Glutamatergic neuron (in vitro differentiated cells): ENCODE results near the gene FBN2. TPM values are rescaled to one million over a fixed set of nuclear protein-coding genes. Genes with fewer than 3 reads are reported as not detected.
"Not testable (repeated sequence)": the region's sequence is repeated elsewhere in the genome, so short reads cannot be mapped to it uniquely, and the experiment has no call there.

ENCODE experiments used
- DNase-seq: peaks from one replicate; pipeline ENCODE4 v3.0.0; 2022
- H3K27ac Mint-ChIP-seq: one replicate; pipeline ENCODE4 v1.8.0; 2020; ENCODE audit warnings: mild to moderate bottlenecking, mixed read lengths, inconsistent platforms; ENCODE audit not compliant: unreplicated experiment
- H3K27me3 Mint-ChIP-seq: one replicate; pipeline ENCODE4 v1.8.0; 2020; ENCODE audit warnings: mild to moderate bottlenecking, moderate library complexity, mixed read lengths, inconsistent platforms; ENCODE audit not compliant: unreplicated experiment
- H3K36me3 Mint-ChIP-seq: one replicate; pipeline ENCODE4 v1.8.0; 2020; ENCODE audit warnings: mild to moderate bottlenecking, mixed read lengths, inconsistent platforms; ENCODE audit not compliant: unreplicated experiment
- H3K4me1 Mint-ChIP-seq: one replicate; pipeline ENCODE4 v1.8.0; 2020; ENCODE audit warnings: mild to moderate bottlenecking, low read depth, mixed read lengths, inconsistent platforms; ENCODE audit not compliant: unreplicated experiment
- H3K4me3 Mint-ChIP-seq: one replicate; pipeline ENCODE4 v1.8.0; 2020; ENCODE audit warnings: mild to moderate bottlenecking, mixed read lengths, inconsistent platforms; ENCODE audit not compliant: unreplicated experiment
- H3K9me3 Mint-ChIP-seq: one replicate; pipeline ENCODE4 v1.8.0; 2020; ENCODE audit warnings: mild to moderate bottlenecking, moderate library complexity, mixed read lengths, inconsistent platforms; ENCODE audit not compliant: unreplicated experiment
- CTCF ChIP-seq: fragments of 200-600 bp; sonication (generic); IDR thresholded peaks from one replicate; pipeline ENCODE4 v1.5.0; 2021; ENCODE audit not compliant: partially characterized antibody, unreplicated experiment
- total RNA-seq: library from RNA; stranded (reverse); fragmentation: NEBNext Ultra II Directional; extraction: Animal tissue kit (Norgen Biotek cat#: 25700); gene quantifications from one replicate; pipeline ENCODE4 v1.2.1, GENCODE V29; 2021; ENCODE audit not compliant: unreplicated experiment

FBN2 gene
- total RNA-seq, 1 donor from 2014 or later: 0.86 TPM

DNA sequence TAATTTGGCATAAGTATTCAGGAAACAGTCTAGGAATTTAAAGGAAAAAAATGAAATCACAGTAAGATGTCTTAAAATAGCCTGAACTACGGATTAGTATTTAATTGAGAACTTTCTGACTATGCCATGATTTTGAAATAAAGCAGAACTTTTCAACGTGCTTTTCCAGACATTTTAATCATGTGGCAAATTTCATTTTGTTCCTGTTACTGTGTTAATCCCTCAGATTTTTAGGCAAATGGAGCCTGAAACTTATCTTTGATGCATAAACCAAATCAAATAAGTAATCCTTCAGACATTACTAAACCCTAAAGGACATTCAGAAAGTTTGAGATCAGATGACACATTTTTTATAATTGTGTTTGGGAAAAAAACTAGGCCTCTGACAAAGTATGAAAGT is 75.7 kb downstream of the FBN2 start:
- no peak for TF ChIP-seq CTCF
- Mint-ChIP-seq H3K4me3 (no peak overlapping the region), H3K4me1 (no peaks in the 10 kb centered on the region), H3K9me3 (peaks cover 6% of the 10 kb centered on the region), H3K27me3 (peaks cover 2% of the 10 kb centered on the region), H3K36me3 (peaks cover 12% of the 10 kb centered on the region), H3K27ac (no peak overlapping the region)
- no peak for DNase-seq

DNA sequence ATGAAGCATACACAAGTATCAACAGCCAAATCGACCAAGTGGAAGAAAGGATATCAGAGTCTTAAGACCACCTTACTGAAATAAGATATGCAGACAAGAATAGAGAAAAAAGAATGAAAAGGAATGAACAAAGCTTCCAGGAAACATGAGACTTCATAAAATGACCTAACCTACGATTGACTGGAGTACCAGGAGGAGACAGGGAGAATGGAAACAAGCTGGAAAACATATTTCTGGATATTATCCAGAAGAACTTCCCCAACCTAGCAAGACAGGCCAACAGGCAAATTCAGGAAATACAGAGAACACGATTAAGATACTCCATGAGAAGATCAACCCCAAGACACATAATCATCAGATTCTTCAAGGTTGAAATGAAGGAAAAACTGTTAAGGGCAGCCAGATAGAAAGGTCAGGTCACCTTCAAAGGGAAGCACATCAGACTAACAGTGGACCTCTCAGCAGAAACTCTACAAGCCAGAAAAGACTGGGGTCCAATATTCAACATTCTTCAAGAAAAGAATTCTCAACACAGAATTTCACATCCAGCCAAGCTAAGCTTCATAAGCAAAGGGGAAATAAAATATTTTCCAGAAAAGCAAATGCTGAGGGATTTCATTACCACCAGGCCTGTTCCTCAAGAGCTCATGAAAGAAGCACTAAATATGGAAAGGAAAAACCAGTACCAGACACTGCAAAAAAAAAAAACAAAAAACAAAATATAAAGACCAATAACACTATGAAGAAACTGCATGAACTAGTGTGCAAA is 80.7 kb downstream of the FBN2 start:
- H3K36me3 Mint-ChIP-seq: peaks cover 17% of the 10 kb centered on the region
- H3K27me3 Mint-ChIP-seq, H3K27ac Mint-ChIP-seq, H3K4me3 Mint-ChIP-seq, DNase-seq: not testable (repeated sequence)
- H3K4me1 Mint-ChIP-seq: peaks cover 10% of the 10 kb centered on the region
- H3K9me3 Mint-ChIP-seq: peaks cover 13% of the 10 kb centered on the region

- H3K36me3 Mint-ChIP-seq: peaks cover 17% of the 10 kb centered on the region
- peak; percentile 81 for DNase-seq
- peaks cover 4% of the 10 kb centered on the region for H3K27me3 Mint-ChIP-seq
- peaks cover 13% of the 10 kb centered on the region for H3K9me3 Mint-ChIP-seq
- peaks cover 10% of the 10 kb centered on the region for H3K4me1 Mint-ChIP-seq
- peak overlapping the region; percentile 77 for H3K27ac Mint-ChIP-seq
- peak overlapping the region; percentile 51 for H3K4me3 Mint-ChIP-seq
- no peak for TF ChIP-seq CTCF
Measured at GRCh38 chr5:128455841-128456361, 82.1 kb downstream of the FBN2 start.

GRCh38 chr5:128453121-128453520 is 84.9 kb downstream of the FBN2 start:
- H3K27me3 Mint-ChIP-seq: peaks cover 2% of the 10 kb centered on the region
- peaks cover 10% of the 10 kb centered on the region for H3K4me1 Mint-ChIP-seq
- H3K27ac Mint-ChIP-seq: no peak overlapping the region
- no peak for TF ChIP-seq CTCF
- no peak for DNase-seq
- H3K9me3 Mint-ChIP-seq: peaks cover 7% of the 10 kb centered on the region
- H3K4me3 Mint-ChIP-seq: no peak overlapping the region
- peaks cover 5% of the 10 kb centered on the region for H3K36me3 Mint-ChIP-seq

DNA sequence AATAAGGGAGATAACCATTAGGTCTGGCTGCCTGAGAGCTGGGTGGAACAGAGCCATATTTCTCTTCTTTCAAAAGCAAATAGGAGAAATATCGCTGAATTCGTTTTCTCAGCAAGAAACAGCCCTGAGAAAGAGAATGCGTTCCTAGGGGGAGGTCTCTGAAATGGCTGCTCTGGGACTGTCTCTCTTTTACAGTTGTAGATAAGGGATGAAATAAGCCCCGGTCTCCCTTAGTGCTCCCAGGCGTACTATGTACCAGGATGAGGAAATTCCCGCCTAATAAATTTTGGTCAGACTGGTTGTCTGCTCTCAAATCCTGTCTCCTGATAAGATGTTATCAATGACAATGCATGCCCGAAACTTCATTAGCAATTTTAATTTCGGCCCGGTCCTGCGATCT is 90.8 kb downstream of the FBN2 start:
- not testable (repeated sequence) for H3K27ac Mint-ChIP-seq, H3K27me3 Mint-ChIP-seq, DNase-seq, H3K4me3 Mint-ChIP-seq, H3K4me1 Mint-ChIP-seq, H3K9me3 Mint-ChIP-seq
- peaks cover 14% of the 10 kb centered on the region for H3K36me3 Mint-ChIP-seq

DNA sequence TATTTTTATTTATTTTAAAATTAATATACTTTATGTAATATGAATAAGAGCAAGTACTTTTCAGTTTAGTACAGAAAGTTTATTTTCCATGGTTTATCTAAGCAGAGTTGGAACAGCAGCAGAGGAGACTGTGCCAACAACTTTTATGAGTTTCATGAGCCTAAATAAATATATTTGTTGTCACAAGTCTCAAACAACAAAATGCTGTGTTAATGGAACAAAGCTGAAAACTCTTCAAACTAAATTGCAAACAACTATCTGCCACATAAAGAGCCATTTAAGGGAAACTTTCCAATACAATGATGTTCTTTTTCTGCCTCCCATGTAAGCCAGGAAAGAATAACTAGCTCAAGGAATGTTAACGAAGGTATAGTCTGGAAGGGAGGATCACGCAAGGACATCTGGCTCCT is 96.1 kb downstream of the FBN2 start:
- DNase-seq: no peak
- H3K27me3 Mint-ChIP-seq: peaks cover 2% of the 10 kb centered on the region
- H3K36me3 Mint-ChIP-seq: peaks cover 2% of the 10 kb centered on the region
- H3K4me3 Mint-ChIP-seq: no peak overlapping the region
- no peaks in the 10 kb centered on the region for H3K4me1 Mint-ChIP-seq
- no peak overlapping the region for H3K27ac Mint-ChIP-seq
- TF ChIP-seq CTCF: no peak
- no peaks in the 10 kb centered on the region for H3K9me3 Mint-ChIP-seq
